H9 (cell line): ENCODE data around the gene DENND5B. TPM values are rescaled to one million over a fixed set of nuclear protein-coding genes. Genes with fewer than 3 reads are reported as not detected.

Experiments used
- DNase-seq: peaks from one replicate; pipeline ENCODE4 v3.0.0-alpha.2; 2017
- H2AFZ ChIP-seq: one replicate; pipeline ENCODE4 v1.6.1; 2013; ENCODE audit warnings: mild to moderate bottlenecking, low read length, control low read depth, moderate library complexity
- H2AK5ac ChIP-seq: 2 replicates; pipeline ENCODE4 v1.6.1; 2013; ENCODE audit warnings: low read length, control low read depth, mixed read lengths; ENCODE audit not compliant: insufficient read length
- H2BK120ac ChIP-seq: one replicate; pipeline ENCODE4 v1.6.1; 2013; ENCODE audit warnings: low read depth, mild to moderate bottlenecking, low read length, control low read depth, inconsistent platforms; ENCODE audit not compliant: poor library complexity, severe bottlenecking
- H2BK12ac ChIP-seq: 2 replicates; pipeline ENCODE4 v1.6.1; 2013; ENCODE audit warnings: low read length, control low read depth, mixed read lengths, low read depth; ENCODE audit not compliant: insufficient read length
- H2BK15ac ChIP-seq: 2 replicates; pipeline ENCODE4 v1.6.1; 2013; ENCODE audit warnings: low read depth, low read length, control low read depth
- H2BK20ac ChIP-seq: one replicate; pipeline ENCODE4 v1.6.1; 2013; ENCODE audit warnings: low read depth, mild to moderate bottlenecking, low read length, control low read depth, inconsistent platforms; ENCODE audit not compliant: poor library complexity, severe bottlenecking
- H2BK5ac ChIP-seq: 2 replicates; pipeline ENCODE4 v1.6.1; 2013; ENCODE audit warnings: low read length, control low read depth, mixed read lengths; ENCODE audit not compliant: insufficient read length
- H3K14ac ChIP-seq: 2 replicates; pipeline ENCODE4 v1.6.1; 2013; ENCODE audit warnings: low read length, control low read depth; ENCODE audit not compliant: insufficient read depth
- H3K18ac ChIP-seq: 2 replicates; pipeline ENCODE4 v1.6.1; 2013; ENCODE audit warnings: low read depth, mild to moderate bottlenecking, mixed read lengths, low read length, control low read depth; ENCODE audit not compliant: insufficient read length
- H3K23ac ChIP-seq: 2 replicates; pipeline ENCODE4 v1.6.1; 2013; ENCODE audit warnings: low read length, control low read depth, mixed read lengths, low read depth; ENCODE audit not compliant: insufficient read length
- H3K23me2 ChIP-seq: 2 replicates; pipeline ENCODE4 v1.6.1; 2013; ENCODE audit warnings: low read depth, mild to moderate bottlenecking, mixed read lengths, low read length, control low read depth; ENCODE audit not compliant: insufficient read length, poor library complexity, severe bottlenecking
- H3K27ac ChIP-seq: 2 replicates; pipeline ENCODE4 v1.5.1; 2013; ENCODE audit warnings: low read length, control low read depth, mixed read lengths, low read depth; ENCODE audit not compliant: insufficient read length
- H3K27me3 ChIP-seq: 2 replicates; pipeline ENCODE4 v1.6.1; 2013; ENCODE audit warnings: low read length, control low read depth, inconsistent platforms; ENCODE audit not compliant: insufficient read depth
- H3K4ac ChIP-seq: 2 replicates; pipeline ENCODE4 v1.6.1; 2013; ENCODE audit warnings: low read depth, mild to moderate bottlenecking, control low read depth, inconsistent platforms, low read length, moderate library complexity
- H3K4me1 ChIP-seq: 2 replicates; pipeline ENCODE4 v1.6.1; 2013; ENCODE audit warnings: low read length, control low read depth, inconsistent platforms; ENCODE audit not compliant: insufficient read depth
- H3K4me2 ChIP-seq: 2 replicates; pipeline ENCODE4 v1.6.1; 2013; ENCODE audit warnings: low read length, control low read depth, mixed read lengths; ENCODE audit not compliant: insufficient read length, insufficient read depth
- H3K56ac ChIP-seq: 2 replicates; pipeline ENCODE4 v1.6.1; 2013; ENCODE audit warnings: low read depth, mild to moderate bottlenecking, mixed read lengths, low read length, control low read depth; ENCODE audit not compliant: insufficient read length
- H3K79me1 ChIP-seq: 2 replicates; pipeline ENCODE4 v1.6.1; 2013; ENCODE audit warnings: low read depth, mild to moderate bottlenecking, moderate library complexity, low read length, control low read depth, inconsistent platforms; ENCODE audit not compliant: insufficient read depth, poor library complexity, severe bottlenecking
- H3K79me2 ChIP-seq: 2 replicates; pipeline ENCODE4 v1.6.1; 2013; ENCODE audit warnings: low read length, control low read depth, inconsistent platforms; ENCODE audit not compliant: insufficient read depth
- H3K9ac ChIP-seq: 2 replicates; pipeline ENCODE4 v1.6.1; 2013; ENCODE audit warnings: low read length, control low read depth, mixed read lengths; ENCODE audit not compliant: insufficient read length; ENCODE audit errors: extremely low read depth
- H3K9me3 ChIP-seq: one replicate; pipeline ENCODE4 v1.6.1; 2013; ENCODE audit warnings: low read depth, low read length, inconsistent platforms; ENCODE audit not compliant: control insufficient read depth
- H3T11ph ChIP-seq: one replicate; pipeline ENCODE4 v1.6.1; 2013; ENCODE audit warnings: mild to moderate bottlenecking, low read length, control low read depth, inconsistent platforms
- H4K20me1 ChIP-seq: one replicate; pipeline ENCODE4 v1.6.1; 2013; ENCODE audit not compliant: control insufficient read depth, insufficient read length, insufficient read depth
- H4K5ac ChIP-seq: 2 replicates; pipeline ENCODE4 v1.6.1; 2013; ENCODE audit warnings: low read depth, mild to moderate bottlenecking, mixed read lengths, low read length, control low read depth; ENCODE audit not compliant: insufficient read length
- H4K8ac ChIP-seq: replicated peaks from 2 replicates; pipeline ENCODE4 v1.6.1; 2013; ENCODE audit warnings: low read length, control low read depth, mixed read lengths, low read depth; ENCODE audit not compliant: insufficient read length
- H4K91ac ChIP-seq: 2 replicates; pipeline ENCODE4 v1.6.1; 2013; ENCODE audit warnings: low read depth, mild to moderate bottlenecking, moderate library complexity, mixed read lengths, low read length, control low read depth; ENCODE audit not compliant: insufficient read length
- H3K27ac Mint-ChIP-seq, 3 experiments: 2 replicates in 2 of 3; 3 replicates in 1 of 3; pipeline ENCODE4 v1.8.0; 2020 to 2021; ENCODE audit warnings: mixed read lengths in 3 of 3, mild to moderate bottlenecking in 1 of 3, moderate library complexity in 1 of 3
- H3K27me3 Mint-ChIP-seq: 2 replicates; pipeline ENCODE4 v1.8.0; 2021; ENCODE audit warnings: low read depth, mild to moderate bottlenecking, moderate library complexity, mixed read lengths
- H3K36me3 Mint-ChIP-seq, 3 experiments: 2 replicates in 2 of 3; 3 replicates in 1 of 3; pipeline ENCODE4 v1.8.0; 2020 to 2021; ENCODE audit warnings: low read depth in 3 of 3, mixed read lengths in 3 of 3; ENCODE audit not compliant: insufficient read depth in 1 of 3
- H3K4me1 Mint-ChIP-seq, 2 experiments: 2 replicates each; pipeline ENCODE4 v1.8.0; 2020; ENCODE audit warnings: mixed read lengths in 2 of 2
- H3K4me3 Mint-ChIP-seq, 2 experiments: 2 replicates in 1 of 2; 3 replicates in 1 of 2; pipeline ENCODE4 v1.8.0; 2020 to 2021; ENCODE audit warnings: mild to moderate bottlenecking in 2 of 2, mixed read lengths in 2 of 2, moderate library complexity in 1 of 2
- H3K9me3 Mint-ChIP-seq, 2 experiments: 2 replicates in 1 of 2; 3 replicates in 1 of 2; pipeline ENCODE4 v1.8.0; 2020; ENCODE audit warnings: mild to moderate bottlenecking in 2 of 2, mixed read lengths in 2 of 2, moderate library complexity in 1 of 2
- WGBS: extraction: QIAGEN DNeasy Blood & Tissue Kit; methylation state at CpG from one replicate; pipeline ENCODE4 v1.1.7; 2013; ENCODE audit warnings: missing lambda C conversion rate, low lambda C conversion rate, mixed read lengths; ENCODE audit not compliant: insufficient read length; ENCODE audit errors: extremely low coverage; 5-methylcytosine and 5-hydroxymethylcytosine counted together
- total RNA-seq: library from RNA; stranded (reverse); gene quantifications from 2 replicates; pipeline ENCODE4 v1.2.1, GENCODE V29; 2021
- TF ChIP-seq, protein P1 (sequence below): fragments of 200-600 bp; sonication (generic); conservative IDR thresholded peaks from 3 replicates; pipeline ENCODE4 v1.8.0; 2021; ENCODE audit warnings: antibody characterized with exemption, mild to moderate bottlenecking

DENND5B gene
- total RNA-seq, 1 experiment from 2014 or later = 13.4 TPM

DNA sequence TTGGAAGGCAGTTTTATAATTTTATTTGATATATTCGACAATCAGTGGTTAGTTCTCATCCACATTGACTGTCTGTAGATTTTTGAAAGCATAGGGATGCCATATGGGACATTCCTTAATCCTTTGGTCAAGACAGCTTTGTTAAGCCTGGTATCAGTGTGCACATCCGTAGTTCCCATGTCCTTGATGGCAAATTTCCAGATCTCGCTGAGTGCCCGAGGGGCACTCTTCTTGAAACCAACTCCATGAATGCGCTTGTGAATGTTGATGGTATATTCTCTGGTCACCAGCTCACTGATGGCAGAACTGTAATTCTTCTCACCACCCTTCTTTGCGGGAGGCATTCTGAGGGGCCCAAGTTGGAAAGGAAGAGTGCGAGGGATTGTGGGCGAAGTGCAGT is 6.1 kb upstream of the DENND5B start:
- Histone ChIP-seq H4K5ac (no peak overlapping the region), H3K9me3 (no peaks in the 10 kb centered on the region), H4K8ac (no peak overlapping the region), H2BK15ac (no peak overlapping the region), H3K23me2 (no peaks in the 10 kb centered on the region), H3K79me2 (no peaks in the 10 kb centered on the region), H4K20me1 (no peaks in the 10 kb centered on the region), H3K27me3 (no peaks in the 10 kb centered on the region), H3K79me1 (no peaks in the 10 kb centered on the region), H3K23ac (no peak overlapping the region), H2BK5ac (no peak overlapping the region), H2BK12ac (no peak overlapping the region), H3K4me2 (no peak overlapping the region), H3K56ac (no peak overlapping the region), H3K4me1 (no peaks in the 10 kb centered on the region), H2AFZ (no peak overlapping the region), H3K27ac (no peak overlapping the region), H3K4ac (no peak overlapping the region), H2BK120ac (no peak overlapping the region), H4K91ac (no peak overlapping the region), H2AK5ac (no peak overlapping the region), H2BK20ac (no peak overlapping the region), H3K18ac (no peak overlapping the region), H3K9ac (no peak overlapping the region), H3T11ph (no peak overlapping the region), H3K14ac (no peak overlapping the region)
- Mint-ChIP-seq H3K36me3 (no peaks in the 10 kb centered on the region), H3K27ac (no peak overlapping the region), H3K4me3 (no peak overlapping the region), H3K27me3 (peaks cover 4% of the 10 kb centered on the region), H3K9me3 (no peaks in the 10 kb centered on the region), H3K4me1 (peaks cover 2 to 3% of the 10 kb centered on the region in 2 experiments; a peak in 3 of 4 replicates)
- no peak for DNase-seq
- TF ChIP-seq, protein P1, sequence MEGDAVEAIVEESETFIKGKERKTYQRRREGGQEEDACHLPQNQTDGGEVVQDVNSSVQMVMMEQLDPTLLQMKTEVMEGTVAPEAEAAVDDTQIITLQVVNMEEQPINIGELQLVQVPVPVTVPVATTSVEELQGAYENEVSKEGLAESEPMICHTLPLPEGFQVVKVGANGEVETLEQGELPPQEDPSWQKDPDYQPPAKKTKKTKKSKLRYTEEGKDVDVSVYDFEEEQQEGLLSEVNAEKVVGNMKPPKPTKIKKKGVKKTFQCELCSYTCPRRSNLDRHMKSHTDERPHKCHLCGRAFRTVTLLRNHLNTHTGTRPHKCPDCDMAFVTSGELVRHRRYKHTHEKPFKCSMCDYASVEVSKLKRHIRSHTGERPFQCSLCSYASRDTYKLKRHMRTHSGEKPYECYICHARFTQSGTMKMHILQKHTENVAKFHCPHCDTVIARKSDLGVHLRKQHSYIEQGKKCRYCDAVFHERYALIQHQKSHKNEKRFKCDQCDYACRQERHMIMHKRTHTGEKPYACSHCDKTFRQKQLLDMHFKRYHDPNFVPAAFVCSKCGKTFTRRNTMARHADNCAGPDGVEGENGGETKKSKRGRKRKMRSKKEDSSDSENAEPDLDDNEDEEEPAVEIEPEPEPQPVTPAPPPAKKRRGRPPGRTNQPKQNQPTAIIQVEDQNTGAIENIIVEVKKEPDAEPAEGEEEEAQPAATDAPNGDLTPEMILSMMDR = no peak
- no CpG with 5 or more reads among the region's 8 CpGs for WGBS
